RWPE1 (cell line): ENCODE data around the gene CA4.

Source experiments
- CTCF ChIA-PET: fragments of 350-600 bp; sonication (Branson Sonifier 250); formaldehyde crosslinking; extraction: SDS; loops from one replicate; lab custom pipeline; 2021; lab: Yijun Ruan, JAX
- POLR2A ChIA-PET: fragments of 400-600 bp; formaldehyde crosslinking; extraction: SDS; loops from one replicate; lab custom pipeline; 2020; ENCODE audit warnings: antibody characterized with exemption; ENCODE audit not compliant: low non-redundant PET; lab: Yijun Ruan, JAX
- DNase-seq: peaks from one replicate; pipeline ENCODE4 v3.0.0; 2012; ENCODE audit warnings: low spot score
- H3K27ac ChIP-seq: fragments of 450-650 bp; 2 replicates; pipeline ENCODE4 v1.5.1; 2017
- CTCF ChIP-seq: fragments of 450-650 bp; conservative IDR thresholded peaks from 2 replicates; pipeline ENCODE4 v1.5.1; 2017; ENCODE audit warnings: low read depth, mild to moderate bottlenecking

Gene CA4

GRCh38 chr17:60127068-60128064, 22.4 kb upstream of the CA4 start:
- TF ChIP-seq CTCF: no peak
- ChIA-PET POLR2A (interaction anchor here (0.7 kb wide), 1 partner anchor 472 kb away, joined by 3 read pairs; the partner anchor contains the start of gene PPM1D), CTCF (no interaction called here)
- DNase-seq: no peak
- H3K27ac ChIP-seq: no peak overlapping the region

- no peak for TF ChIP-seq CTCF
- DNase-seq: no peak
- ChIA-PET POLR2A (no interaction called here), CTCF (no interaction called here)
- H3K27ac ChIP-seq: no peak overlapping the region
Observed at GRCh38 chr17:60128171-60128859, 21.5 kb upstream of the CA4 start.

DNA sequence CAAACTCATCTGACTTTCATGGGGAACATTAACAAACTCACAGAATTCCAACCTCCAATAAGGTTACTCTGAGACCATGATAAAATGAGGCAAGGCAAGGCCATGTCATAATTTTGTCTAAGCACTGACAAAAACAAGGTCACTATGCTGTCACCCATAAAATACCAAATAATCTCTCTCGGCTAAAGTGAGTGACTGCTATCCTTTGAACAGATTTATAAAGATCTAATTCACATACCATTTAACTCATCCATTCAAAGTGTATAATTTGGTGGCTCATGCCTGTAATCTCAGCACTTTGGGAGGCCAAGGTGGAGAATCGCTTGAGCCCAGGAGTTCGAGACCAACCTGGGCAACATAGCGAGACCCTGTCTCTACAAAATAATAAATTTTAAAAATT, 20.6 kb upstream of the CA4 start:
- ChIA-PET CTCF (no interaction called here), POLR2A (no interaction called here)
- TF ChIP-seq CTCF: no peak
- no peak overlapping the region for H3K27ac ChIP-seq
- no peak for DNase-seq

GRCh38 chr17:60130466-60130865, 19.3 kb upstream of the CA4 start:
- TF ChIP-seq CTCF: no peak
- CTCF ChIA-PET: no interaction called here

GRCh38 chr17:60134396-60135150, 15.2 kb upstream of the CA4 start:
- ChIA-PET CTCF (no interaction called here), POLR2A (interaction anchor here (0.5 kb wide), 1 partner anchor 294 kb away, joined by 4 read pairs; no protein-coding TSS in a partner anchor)
- no peak for DNase-seq
- no peak for TF ChIP-seq CTCF
- H3K27ac ChIP-seq: peak overlapping the region; percentile 77

More at GRCh38 chr17:60130466-60130865, 19.3 kb upstream of the CA4 start:
- H3K27ac ChIP-seq: no peak overlapping the region
- no peak for DNase-seq
- POLR2A ChIA-PET: interaction anchor here (0.6 kb wide), 1 partner anchor 18 kb away, joined by 4 read pairs; no protein-coding TSS in a partner anchor
